Midbrain (tissue), 1 donor: ENCODE results near the gene TRPC3.
"Not testable (repeated sequence)": the region's sequence is repeated elsewhere in the genome, so short reads cannot be mapped to it uniquely, and the experiment has no call there.

Experiments
- DNase-seq: peaks from one replicate; lab custom pipeline; 2025; lab: John Stamatoyannopoulos, UW

The TRPC3 gene

GRCh38 chr4:121946644-121947043 is 5.2 kb downstream of the TRPC3 start:
- no peak for DNase-seq

- DNase-seq: no peak
These were observed 7.9 kb downstream of the TRPC3 start for GRCh38 chr4:121943941-121944340.

GRCh38 chr4:121939690-121940089 is 12.2 kb downstream of the TRPC3 start:
- DNase-seq: no peak

GRCh38 chr4:121938282-121939092 is 13.4 kb downstream of the TRPC3 start:
- DNase-seq: no peak

GRCh38 chr4:121936101-121936500 is 15.8 kb downstream of the TRPC3 start:
- DNase-seq: no peak

GRCh38 chr4:121934635-121935034 is 17.2 kb downstream of the TRPC3 start:
- no peak for DNase-seq

GRCh38 chr4:121932212-121932974 is 19.5 kb downstream of the TRPC3 start:
- DNase-seq: no peak

GRCh38 chr4:121930304-121930703 is 21.6 kb downstream of the TRPC3 start:
- no peak for DNase-seq

- DNase-seq: no peak
These were observed 23.9 kb downstream of the TRPC3 start for GRCh38 chr4:121927948-121928347.

- not testable (repeated sequence) for DNase-seq
These were observed 25.4 kb downstream of the TRPC3 start for GRCh38 chr4:121926490-121926889.

- no peak for DNase-seq
These were observed 28.6 kb downstream of the TRPC3 start for GRCh38 chr4:121923306-121923705.

- DNase-seq: no peak
These were observed 38.2 kb downstream of the TRPC3 start for GRCh38 chr4:121913667-121914066.

- DNase-seq: no peak
These were observed 43.5 kb downstream of the TRPC3 start for GRCh38 chr4:121908346-121908745.

- peak; percentile 29 for DNase-seq
These were observed 51.5 kb downstream of the TRPC3 start for GRCh38 chr4:121900132-121900983.

- no peak for DNase-seq
These were observed 53.7 kb downstream of the TRPC3 start for GRCh38 chr4:121898150-121898549.

- DNase-seq: no peak
These were observed 63.7 kb downstream of the TRPC3 start for GRCh38 chr4:121888134-121888533.

- no peak for DNase-seq
These were observed 66.7 kb downstream of the TRPC3 start for GRCh38 chr4:121885115-121885514.

- DNase-seq: no peak
These were observed 70.7 kb downstream of the TRPC3 start for GRCh38 chr4:121881158-121881557.

GRCh38 chr4:121879135-121879534 is 72.7 kb downstream of the TRPC3 start:
- no peak for DNase-seq

GRCh38 chr4:121877041-121877773 is 74.7 kb downstream of the TRPC3 start:
- no peak for DNase-seq

- DNase-seq: no peak
These were observed 75.8 kb downstream of the TRPC3 start for GRCh38 chr4:121876070-121876469.

GRCh38 chr4:121875652-121876051 is 76.2 kb downstream of the TRPC3 start:
- no peak for DNase-seq
